H1 (cell line): Measurements from ENCODE around the gene ERCC1. TPM values are rescaled to one million over a fixed set of nuclear protein-coding genes. Genes with fewer than 3 reads are reported as not detected.

ENCODE experiments used
- CTCF ChIA-PET: fragments of 300-600 bp; sonication (Branson Sonifier 250); formaldehyde crosslinking; loops from one replicate; lab custom pipeline; 2021; ENCODE audit not compliant: partially characterized antibody; lab: Charles Lee
- POLR2A ChIA-PET: fragments of 300-600 bp; sonication (Branson Sonifier 250); formaldehyde crosslinking; loops from one replicate; lab custom pipeline; 2021; ENCODE audit warnings: inconsistent platforms; ENCODE audit not compliant: partially characterized antibody; lab: Charles Lee
- DNase-seq, 2 experiments: peaks; one replicate each; pipeline versions ENCODE4 v3.0.0 to v3.0.0-alpha.2; 2010 to 2022; ENCODE audit warnings: low spot score in 2 of 2, low read depth in 1 of 2, mixed read lengths in 1 of 2
- FAIRE-seq: peaks from 2 replicates; lab custom pipeline; 2011; peaks lifted over from hg19 to GRCh38; lab: Jason Lieb, UNC
- H2AFZ ChIP-seq: 2 replicates; pipeline ENCODE4 v1.8.1; 2012; ENCODE audit warnings: low read length, inconsistent platforms
- H2AK5ac ChIP-seq: 2 replicates; pipeline ENCODE4 v1.6.1; 2013; ENCODE audit warnings: low read depth, low read length
- H2BK120ac ChIP-seq: replicated peaks from 2 replicates; pipeline ENCODE3; 2013; ENCODE audit warnings: low read depth, low read length, inconsistent platforms
- H2BK12ac ChIP-seq: 2 replicates; pipeline ENCODE4 v1.6.1; 2013; ENCODE audit warnings: low read depth, low read length
- H2BK15ac ChIP-seq: 2 replicates; pipeline ENCODE4 v1.6.1; 2013; ENCODE audit warnings: low read length
- H2BK20ac ChIP-seq: 2 replicates; pipeline ENCODE4 v1.6.1; 2013; ENCODE audit warnings: low read length
- H2BK5ac ChIP-seq: 2 replicates; pipeline ENCODE4 v1.6.1; 2013; ENCODE audit warnings: low read depth, low read length
- H3K14ac ChIP-seq: 2 replicates; pipeline ENCODE4 v1.6.1; 2013; ENCODE audit warnings: inconsistent platforms; ENCODE audit not compliant: insufficient read length
- H3K18ac ChIP-seq: 2 replicates; pipeline ENCODE4 v1.6.1; 2013; ENCODE audit warnings: low read length; ENCODE audit errors: extremely low read depth
- H3K23ac ChIP-seq: 2 replicates; pipeline ENCODE4 v1.6.1; 2013; ENCODE audit warnings: inconsistent platforms; ENCODE audit not compliant: insufficient read length
- H3K23me2 ChIP-seq: 2 replicates; pipeline ENCODE4 v1.6.1; 2013; ENCODE audit warnings: low read depth, low read length
- H3K27ac ChIP-seq: 2 replicates; pipeline ENCODE4 v1.6.1; 2011; ENCODE audit warnings: low read depth, low read length, inconsistent platforms
- H3K27me3 ChIP-seq, 4 experiments: replicated peaks in 1 of 4; 1 replicate in 1 of 4; 2 replicates in 3 of 4; pipeline versions ENCODE4 v1.6.1 to v1.8.1; 2011 to 2013; ENCODE audit warnings: low read length in 3 of 4, mild to moderate bottlenecking in 3 of 4, inconsistent platforms in 2 of 4, mixed read lengths in 2 of 4, moderate library complexity in 1 of 4; ENCODE audit not compliant: control insufficient read depth in 3 of 4, insufficient read depth in 3 of 4; ENCODE audit errors: extremely low read depth in 1 of 4
- H3K36me3 ChIP-seq, 4 experiments: 2 replicates each; pipeline versions ENCODE4 v1.6.1 to v1.8.1; 2011 to 2013; ENCODE audit warnings: mild to moderate bottlenecking in 4 of 4, low read length in 3 of 4, moderate library complexity in 2 of 4, control low read depth in 1 of 4, inconsistent platforms in 1 of 4; ENCODE audit not compliant: insufficient read depth in 4 of 4, control insufficient read depth in 2 of 4
- H3K4ac ChIP-seq: replicated peaks from 2 replicates; pipeline ENCODE3; 2013; ENCODE audit warnings: low read length, low read depth, mixed read lengths, inconsistent platforms; ENCODE audit not compliant: insufficient read length
- H3K4me1 ChIP-seq, 4 experiments: replicated peaks in 1 of 4; 1 replicate in 1 of 4; 2 replicates in 3 of 4; pipeline versions ENCODE4 v1.6.1 to v1.8.1; 2011 to 2013; ENCODE audit warnings: low read length in 3 of 4, inconsistent platforms in 2 of 4, mixed read lengths in 1 of 4; ENCODE audit not compliant: insufficient read depth in 4 of 4, control insufficient read depth in 3 of 4
- H3K4me2 ChIP-seq, 2 experiments: 2 replicates each; pipeline versions ENCODE4 v1.6.1 to v1.8.1; 2011 to 2013; ENCODE audit warnings: low read depth in 2 of 2, low read length in 2 of 2, control low read depth in 1 of 2, inconsistent platforms in 1 of 2, mild to moderate bottlenecking in 1 of 2; ENCODE audit not compliant: insufficient read depth in 1 of 2
- H3K4me3 ChIP-seq, 4 experiments: fragments of 200-600, 300-600 bp in 1 of 4; sonication (generic), shearing (Covaris generic), sonication (Bioruptor Twin) in 1 of 4; 2 replicates each; pipeline versions ENCODE4 v1.5.1 to v1.8.1; 2011 to 2016; ENCODE audit warnings: low read length in 4 of 4, low read depth in 3 of 4, control low read depth in 2 of 4, inconsistent platforms in 2 of 4, mild to moderate bottlenecking in 2 of 4, mixed read lengths in 1 of 4, moderate library complexity in 1 of 4; ENCODE audit not compliant: insufficient read depth in 2 of 4; ENCODE audit errors: extremely low read depth in 1 of 4
- H3K56ac ChIP-seq: replicated peaks from 2 replicates; pipeline ENCODE3; 2013; ENCODE audit warnings: low read depth, mild to moderate bottlenecking, mixed read lengths, low read length, inconsistent platforms; ENCODE audit not compliant: insufficient read length
- H3K79me1 ChIP-seq: 2 replicates; pipeline ENCODE4 v1.6.1; 2013; ENCODE audit warnings: low read depth, low read length, control low read depth
- H3K79me2 ChIP-seq, 2 experiments: 2 replicates each; pipeline versions ENCODE4 v1.6.1 to v1.8.1; 2012 to 2013; ENCODE audit warnings: low read length in 2 of 2, mild to moderate bottlenecking in 2 of 2, inconsistent platforms in 1 of 2; ENCODE audit not compliant: insufficient read depth in 2 of 2, control insufficient read depth in 1 of 2
- H3K9ac ChIP-seq, 4 experiments: replicated peaks in 1 of 4; 1 replicate in 1 of 4; 2 replicates in 3 of 4; pipeline versions ENCODE4 v1.6.1 to v1.8.1; 2011 to 2013; ENCODE audit warnings: low read depth in 3 of 4, low read length in 3 of 4, control low read depth in 2 of 4, mild to moderate bottlenecking in 2 of 4, moderate library complexity in 2 of 4, inconsistent platforms in 1 of 4; ENCODE audit errors: extremely low read depth in 1 of 4
- H3K9me3 ChIP-seq, 2 experiments: 2 replicates each; pipeline versions ENCODE4 v1.6.1 to v1.8.1; 2012 to 2013; ENCODE audit warnings: mild to moderate bottlenecking in 2 of 2, moderate library complexity in 2 of 2, control low read depth in 1 of 2, inconsistent platforms in 1 of 2, low read depth in 1 of 2, low read length in 1 of 2, mixed read lengths in 1 of 2; ENCODE audit not compliant: insufficient read depth in 2 of 2
- H4K20me1 ChIP-seq, 2 experiments: replicated peaks in 1 of 2; 2 replicates each; pipeline versions ENCODE3 to v1.8.1; 2011 to 2013; ENCODE audit warnings: inconsistent platforms in 2 of 2, low read length in 2 of 2, mild to moderate bottlenecking in 1 of 2; ENCODE audit not compliant: insufficient read depth in 2 of 2, control insufficient read depth in 1 of 2
- H4K5ac ChIP-seq: 2 replicates; pipeline ENCODE4 v1.6.1; 2013; ENCODE audit warnings: low read length, low read depth, mixed read lengths, inconsistent platforms; ENCODE audit not compliant: insufficient read length
- H4K8ac ChIP-seq: 2 replicates; pipeline ENCODE4 v1.8.0; 2013; ENCODE audit warnings: mild to moderate bottlenecking, moderate library complexity, low read length, inconsistent platforms; ENCODE audit not compliant: insufficient read depth; ENCODE audit errors: extremely low read depth
- H4K91ac ChIP-seq: replicated peaks from 2 replicates; pipeline ENCODE3; 2013; ENCODE audit warnings: low read length, mixed read lengths, inconsistent platforms; ENCODE audit not compliant: insufficient read length
- BCL11A ChIP-seq, 2 experiments: IDR thresholded peaks; one replicate each; pipeline ENCODE4 v1.6.1; 2011; ENCODE audit warnings: low read depth in 2 of 2, low read length in 2 of 2, mild to moderate bottlenecking in 2 of 2
- BRCA1 ChIP-seq: IDR thresholded peaks from 2 replicates; pipeline ENCODE4 v1.6.1; 2012; ENCODE audit warnings: low read depth, low read length, improper control_type of control experiment
- CHD1 ChIP-seq: IDR thresholded peaks from 2 replicates; pipeline ENCODE4 v1.6.1; 2012; ENCODE audit warnings: low read depth, low read length, improper control_type of control experiment
- E2F6 ChIP-seq: IDR thresholded peaks from 2 replicates; pipeline ENCODE4 v1.6.1; 2012; ENCODE audit warnings: inconsistent platforms
- EZH2 ChIP-seq: fragments of 200-600 bp; sonication (generic); IDR thresholded peaks from 2 replicates; pipeline ENCODE4 v1.7.1; 2012; ENCODE audit warnings: low read depth, mild to moderate bottlenecking, moderate library complexity, low read length, inconsistent platforms; ENCODE audit not compliant: severe bottlenecking
- JUN ChIP-seq: IDR thresholded peaks from 2 replicates; pipeline ENCODE4 v1.6.1; 2011; ENCODE audit warnings: low read depth, mild to moderate bottlenecking, improper control_type of control experiment, low read length
- KDM1A ChIP-seq: fragments of 200-600, 300-600 bp; sonication (generic); IDR thresholded peaks from 2 replicates; pipeline ENCODE4 v1.7.1; 2016; ENCODE audit warnings: mild to moderate bottlenecking, low read length, borderline replicate concordance
- SIN3A ChIP-seq, 2 experiments: IDR thresholded peaks in 1 of 2; conservative IDR thresholded peaks in 1 of 2; 2 replicates each; pipeline ENCODE4 v1.6.1; 2011 to 2012; ENCODE audit warnings: low read length in 2 of 2, improper control_type of control experiment in 1 of 2, low read depth in 1 of 2, mild to moderate bottlenecking in 1 of 2
- SP1 ChIP-seq: IDR thresholded peaks from 2 replicates; pipeline ENCODE4 v1.6.1; 2011; ENCODE audit warnings: low read depth, low read length
- SP4 ChIP-seq: IDR thresholded peaks from 2 replicates; pipeline ENCODE4 v1.6.1; 2012; ENCODE audit warnings: low read length, inconsistent platforms
- SRF ChIP-seq: IDR thresholded peaks from 2 replicates; pipeline ENCODE4 v1.6.1; 2011; ENCODE audit warnings: mild to moderate bottlenecking, low read depth, low read length, moderate library complexity
- TEAD4 ChIP-seq: IDR thresholded peaks from 2 replicates; pipeline ENCODE4 v1.6.1; 2012; ENCODE audit warnings: low read depth, low read length, inconsistent platforms, mixed read lengths
- WGBS, 2 experiments: shearing (Covaris generic) in 1 of 2; methylation state at CpG; one replicate each; pipeline versions ENCODE4 v1.1.6 to v1.1.7; 2013 to 2015; ENCODE audit warnings: low lambda C conversion rate in 2 of 2, mixed read lengths in 2 of 2, inconsistent platforms in 1 of 2, low coverage in 1 of 2, missing lambda C conversion rate in 1 of 2; ENCODE audit not compliant: insufficient replicate concordance in 2 of 2, insufficient coverage in 1 of 2, insufficient read length in 1 of 2; ENCODE audit errors: extremely low coverage in 1 of 2, missing lambda C conversion rate in 1 of 2; 5-methylcytosine and 5-hydroxymethylcytosine counted together
- polyA plus RNA-seq, 7 experiments: library from polyadenylated mRNA; depleted of rRNA in 3 of 7; stranded (reverse) in 5 of 7; unstranded in 2 of 7; fragments of >200 nt in 5 of 7; fragments of 200-250 nt in 2 of 7; gene quantifications; 1 replicate in 5 of 7; 2 replicates in 1 of 7; 4 replicates in 1 of 7; pipeline versions ENCODE4 v1.2.1 to v1.2.3, GENCODE V29; 2011 to 2013; ENCODE audit warnings: missing spikeins in 2 of 7, mixed read lengths in 2 of 7
- total RNA-seq: library from RNA; stranded (reverse); fragmentation: NEBNext Ultra II Directional; extraction: Animal tissue kit (Norgen Biotek cat#: 25700); gene quantifications from 2 replicates; pipeline ENCODE4 v1.2.1, GENCODE V29; 2021

Gene ERCC1
- total and polyA plus RNA-seq, 2 of the 8 experiments (the other 6 are each of a cell fraction or from before 2014, with no cell fraction given), result 44.7 to 94.2 TPM

GRCh38 chr19:45400192-45400591 lies 23.5 kb downstream of the ERCC1 start:
- H2BK120ac ChIP-seq, result no peak overlapping the region
- H3K23ac ChIP-seq, result no peak overlapping the region
- H3K79me1 ChIP-seq, result no peaks in the 10 kb centered on the region
- H2BK12ac ChIP-seq, result 0 out of 2 replicates have a peak overlapping the region, but pooled peaks have one; percentile 77
- no peak overlapping the region for H2BK5ac ChIP-seq
- WGBS, 2 experiments, result 84% methylated on average over 6 of the region's 6 CpGs; no CpG with 5 or more reads in 1 of the 2 experiments
- H2BK20ac ChIP-seq, result no peak overlapping the region; the same call in 1 of the 2 replicates
- H3K4ac ChIP-seq, result peak overlapping the region; percentile 79
- no peak overlapping the region for H3K56ac ChIP-seq
- H4K91ac ChIP-seq, result no peak overlapping the region
- ChIA-PET POLR2A (interaction anchor here (0.9 to 1.6 kb wide), 5 partner anchors 9 to 373 kb away, joined by 3 to 6 read pairs (median 4); no protein-coding TSS in a partner anchor), CTCF (interaction anchor here (0.6 to 6.6 kb wide), 10 partner anchors 10 to 378 kb away, joined by 3 to 57 read pairs (median 5); partner anchors contain the start of gene ERCC2)
- H3K4me1 ChIP-seq, result peaks cover 3 to 26% (median 14%) of the 10 kb centered on the region in 4 experiments; a peak in 6 of 7 replicates
- 0 out of 2 replicates have a peak overlapping the region, but pooled peaks have one; percentile 81 for H2BK15ac ChIP-seq
- DNase-seq (no peak), FAIRE-seq (no peak)
- H3K23me2 ChIP-seq, result peaks cover 22% of the 10 kb centered on the region
- no peak overlapping the region for H4K8ac ChIP-seq
- no peak overlapping the region for H3K18ac ChIP-seq
- 0 out of 2 replicates have a peak overlapping the region, but pooled peaks have one; percentile 5 for H2AK5ac ChIP-seq
- H4K5ac ChIP-seq, result no peak overlapping the region
- no peak overlapping the region for H3K4me3 ChIP-seq
- H3K27ac ChIP-seq, result no peak overlapping the region
- no peak overlapping the region for H3K9ac ChIP-seq
- no peak overlapping the region for H3K14ac ChIP-seq
- peaks cover 2 to 5% of the 10 kb centered on the region in 2 experiments for H4K20me1 ChIP-seq
- H3K4me2 ChIP-seq, result no peak overlapping the region
- H2AFZ ChIP-seq, result no peak overlapping the region
- no peaks in the 10 kb centered on the region for H3K79me2 ChIP-seq
- peaks cover 0 to 6% (median 0%) of the 10 kb centered on the region in 4 experiments; a peak in 1 of 8 replicates for H3K36me3 ChIP-seq
- no peaks in the 10 kb centered on the region for H3K9me3 ChIP-seq
- H3K27me3 ChIP-seq, result peaks cover 17 to 30% (median 24%) of the 10 kb centered on the region in 4 experiments
- TF ChIP-seq BRCA1, result no peak
- TF ChIP-seq SRF, result no peak
- TF ChIP-seq KDM1A, result no peak
- no peak for TF ChIP-seq BCL11A (IDR thresholded peaks at IDR 0.05; ENCODE audit: low read depth in 2 of 2, low read length in 2 of 2)
- no peak for TF ChIP-seq SP1
- no peak for TF ChIP-seq EZH2
- TF ChIP-seq JUN, result no peak
- no peak for TF ChIP-seq CHD1
- TF ChIP-seq TEAD4, result no peak
- TF ChIP-seq SP4, result no peak
- no peak for TF ChIP-seq SIN3A (conservative IDR thresholded peaks at IDR 0.05 in 1 of 2, IDR thresholded peaks at IDR 0.05 in 1 of 2; ENCODE audit: low read depth in 1 of 2, low read length in 2 of 2)
- TF ChIP-seq E2F6, result no peak
